NCI-H2171 treated with DMSO at 0.1 percent for 48 hours (cell line): ENCODE results near the gene PCDHA13.
A peak's percentile ranks its signal among the peaks of the same experiment; 100 is the strongest.
"Not testable (repeated sequence)": the region's sequence is repeated elsewhere in the genome, so short reads cannot be mapped to it uniquely, and the experiment has no call there.

Experiments
- DNase-seq: peaks from one replicate; lab custom pipeline; 2025; lab: John Stamatoyannopoulos, UW

Gene PCDHA13

GRCh38 chr5:140870221-140871201 is 11.4 kb upstream of the PCDHA13 start:
- no peak for DNase-seq

GRCh38 chr5:140875085-140876065 is 6.5 kb upstream of the PCDHA13 start, which contains the start of gene PCDHA12:
Gene PCDHA12 (plus strand): TSS chr5:140875308. CDS start chr5:140875473, 165 bp downstream.
- DNase-seq: no peak

GRCh38 chr5:140876541-140877261 is 5.2 kb upstream of the PCDHA13 start:
- not testable (repeated sequence) for DNase-seq

- DNase-seq: no peak
These were observed 4.7 kb upstream of the PCDHA13 start for GRCh38 chr5:140877262-140877581.

GRCh38 chr5:140882591-140882899 is 621 bp downstream of the PCDHA13 start:
- no peak for DNase-seq

- no peak for DNase-seq
These were observed 1.4 kb downstream of the PCDHA13 start for GRCh38 chr5:140883373-140883772.

GRCh38 chr5:140883927-140884697 is 2.2 kb downstream of the PCDHA13 start:
- DNase-seq: no peak

GRCh38 chr5:140916325-140916724 is 34.4 kb downstream of the PCDHA13 start:
- no peak for DNase-seq

- DNase-seq: no peak
These were observed 41.7 kb downstream of the PCDHA13 start for GRCh38 chr5:140923601-140924000.

GRCh38 chr5:140925806-140926442 is 44.0 kb downstream of the PCDHA13 start, which contains the start of gene PCDHAC1:
Gene PCDHAC1 (plus strand): TSS chr5:140926299. CDS start chr5:140926893, 594 bp downstream.
- DNase-seq: peak; percentile 26

- DNase-seq: peak; percentile 73
These were observed 44.7 kb downstream of the PCDHA13 start for GRCh38 chr5:140926443-140927227.

- DNase-seq: no peak
These were observed 45.3 kb downstream of the PCDHA13 start for GRCh38 chr5:140927228-140927573.
